T-helper 2 cell (primary cell): ENCODE measurements around the gene CLCN3.
"Not testable (repeated sequence)": the region's sequence is repeated elsewhere in the genome, so short reads cannot be mapped to it uniquely, and the experiment has no call there.

Source experiments
- DNase-seq, 5 experiments: peaks; one replicate each; pipeline versions ENCODE4 v3.0.0 to v3.0.0-alpha.2; 2012 to 2022
- total RNA-seq, 2 donors: gene quantifications; one replicate each; lab custom pipeline; 2026; lab: John Stamatoyannopoulos, UW

Gene CLCN3
- 29.6 to 55.6 reads per million in 2 donors for total RNA-seq

DNA sequence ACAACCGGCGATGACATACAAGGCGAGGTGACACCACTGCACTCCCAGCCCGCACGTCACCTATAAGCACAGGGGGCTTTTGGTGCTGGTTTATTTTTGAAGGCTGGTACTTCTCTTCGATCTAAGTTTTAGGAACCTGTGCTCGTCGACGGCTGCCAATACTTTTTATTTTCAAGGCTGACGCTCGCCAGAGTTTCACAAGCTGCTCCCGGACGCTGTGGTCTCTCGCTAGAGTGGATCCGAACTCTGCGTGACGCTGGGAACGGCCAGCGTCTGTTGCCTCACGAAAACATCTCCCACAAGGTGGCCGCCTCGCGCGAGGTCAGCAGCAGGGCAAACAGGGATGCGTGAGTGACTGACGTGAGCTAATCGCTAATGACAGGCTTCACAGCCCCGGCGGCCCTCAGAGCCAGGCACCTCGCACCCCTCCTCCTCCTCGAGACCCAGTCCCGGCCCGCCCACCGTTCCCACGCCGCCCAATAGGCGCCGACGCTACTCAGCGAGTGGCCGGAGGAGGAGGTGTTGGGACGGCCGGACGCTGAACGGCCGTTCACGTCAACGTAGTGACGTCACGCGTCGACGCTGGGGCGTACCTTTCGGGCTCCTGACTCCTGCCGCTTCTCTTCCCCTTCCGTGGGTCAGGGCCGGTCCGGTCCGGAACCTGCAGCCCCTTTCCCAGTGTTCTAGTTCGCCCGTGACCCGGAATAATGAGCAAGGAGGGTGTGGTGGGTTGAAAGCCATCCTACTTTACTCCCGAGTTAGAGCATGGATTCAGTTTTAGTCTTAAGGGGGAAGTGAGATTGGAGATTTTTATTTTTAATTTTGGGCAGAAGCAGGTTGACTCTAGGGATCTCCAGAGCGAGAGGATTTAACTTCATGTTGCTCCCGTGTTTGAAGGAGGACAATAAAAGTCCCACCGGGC is at the start of gene CLCN3:
Gene CLCN3 (plus strand): TSS at position 621 of the 922 bp plus-strand sequence. CDS start 15,351 bp downstream, outside the sequence.
- peak; percentile 62 to 97 (median 79) for DNase-seq

DNA sequence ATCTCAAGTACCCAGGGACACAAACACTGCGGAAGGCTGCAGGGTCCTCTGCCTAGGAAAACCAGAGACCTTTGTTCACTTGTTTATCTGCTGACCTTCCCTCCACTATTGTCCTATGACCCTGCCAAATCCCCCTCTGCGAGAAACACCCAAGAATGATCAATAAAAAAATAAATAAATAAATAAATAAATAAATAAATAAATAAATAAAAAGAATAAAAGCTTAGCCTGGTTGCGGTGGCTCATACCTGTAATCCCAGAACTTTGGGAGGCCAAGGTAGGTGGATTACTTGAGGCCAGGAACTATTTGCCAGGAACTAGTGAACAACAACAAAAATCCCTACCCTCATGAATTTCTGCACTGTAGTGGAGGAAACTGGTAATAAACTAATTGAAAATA is 49.4 kb upstream of the CLCN3 start:
- not testable (repeated sequence) for DNase-seq

DNA sequence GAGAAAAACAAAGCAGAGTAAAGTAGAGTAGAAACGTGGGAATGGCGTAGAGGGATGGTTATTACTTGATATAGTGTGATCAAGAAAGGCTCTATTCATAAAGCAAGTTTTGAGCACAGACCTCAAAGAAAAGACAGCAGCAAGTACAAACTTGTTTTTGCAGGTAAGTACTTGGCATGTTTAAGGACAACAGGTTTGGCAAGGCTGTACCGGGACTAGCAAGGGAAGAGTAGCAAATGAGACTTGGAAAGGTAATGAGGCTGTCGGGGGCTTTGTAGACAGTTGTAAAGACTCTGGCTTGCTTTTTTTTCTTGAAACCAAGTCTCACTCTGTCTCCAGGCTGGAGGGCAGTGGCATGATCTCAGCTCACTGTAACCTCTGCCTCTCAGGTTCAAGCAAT is 48.9 kb upstream of the CLCN3 start:
- no peak for DNase-seq

GRCh38 chr4:169573889-169574288 is 46.5 kb upstream of the CLCN3 start:
- peak in 1 of 5 experiments; percentile 6 for DNase-seq

- DNase-seq = peak in 1 of 5 experiments; percentile 65
Measured at GRCh38 chr4:169582203-169582602, 38.2 kb upstream of the CLCN3 start.

- DNase-seq = no peak
Measured at GRCh38 chr4:169582706-169583105, 37.7 kb upstream of the CLCN3 start.

GRCh38 chr4:169583563-169583962 is 36.8 kb upstream of the CLCN3 start:
- no peak for DNase-seq

DNA sequence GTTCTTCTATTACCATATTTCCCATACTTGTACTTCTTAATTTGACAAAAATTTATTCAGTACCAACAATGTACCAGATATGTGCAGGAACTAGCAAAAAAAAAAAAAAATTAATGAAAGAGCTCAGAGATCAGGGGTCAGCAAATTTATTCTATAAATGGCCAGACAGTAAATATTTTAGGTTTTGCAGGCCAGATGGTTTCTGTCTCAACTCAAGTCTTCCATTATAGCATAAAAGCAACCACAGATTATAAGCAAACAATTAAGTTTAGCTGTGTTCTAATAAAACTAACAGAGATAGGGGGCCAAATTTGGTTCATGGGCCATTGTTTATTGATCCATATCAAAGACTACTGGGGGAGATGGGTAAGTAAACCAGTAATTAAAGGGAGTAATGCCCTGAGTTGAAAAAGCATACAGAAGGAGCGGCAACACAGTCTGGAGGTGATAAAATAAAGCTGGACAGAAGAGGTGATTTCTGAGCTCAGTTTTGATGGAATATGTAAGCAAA is 27.3 kb upstream of the CLCN3 start:
- no peak for DNase-seq

GRCh38 chr4:169594560-169595195 is 25.7 kb upstream of the CLCN3 start:
- no peak for DNase-seq

- peak in 1 of 5 experiments; percentile 21 for DNase-seq
Measured at GRCh38 chr4:169601016-169601771, 19.2 kb upstream of the CLCN3 start.

- no peak for DNase-seq
Measured at GRCh38 chr4:169603312-169603711, 17.1 kb upstream of the CLCN3 start.

DNA sequence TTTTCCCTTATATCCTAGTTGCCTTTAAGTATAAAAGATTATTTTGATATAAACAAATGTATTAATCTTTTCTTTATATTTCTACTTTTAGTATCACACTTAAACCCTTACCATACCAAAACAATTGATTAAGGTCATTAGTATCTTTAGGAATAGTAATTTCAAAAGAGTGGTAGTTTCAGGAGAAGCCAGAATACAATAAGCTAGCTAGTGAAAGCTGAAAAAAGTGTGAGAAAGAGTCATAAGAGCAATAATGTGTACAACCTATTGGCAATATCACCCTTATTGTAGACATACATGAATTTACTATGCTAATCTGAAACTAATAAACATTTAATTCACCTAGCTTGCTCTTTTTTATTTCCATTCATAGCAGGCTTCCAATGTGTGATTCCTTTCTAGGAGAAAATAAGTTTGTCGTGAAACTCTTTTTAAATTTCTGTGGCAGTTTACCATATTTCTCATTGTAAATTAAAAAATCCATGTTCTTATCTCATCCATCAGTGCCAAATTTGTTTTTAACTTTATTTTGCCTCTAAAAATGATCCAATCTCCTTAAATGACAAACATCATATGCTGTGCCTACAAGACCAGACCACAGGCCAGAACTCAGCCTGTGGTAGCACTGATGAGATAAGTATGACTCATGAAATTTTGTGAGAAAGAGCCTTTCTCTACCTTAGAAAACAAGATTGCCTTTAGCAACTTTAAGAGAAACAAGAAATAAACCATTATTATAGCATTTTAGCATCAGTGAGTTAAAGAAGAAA is 16.1 kb upstream of the CLCN3 start:
- peak in 1 of 5 experiments; percentile 88 for DNase-seq

GRCh38 chr4:169604903-169605331 is 15.5 kb upstream of the CLCN3 start:
- DNase-seq = no peak

- no peak for DNase-seq
Measured at GRCh38 chr4:169611157-169611556, 9.2 kb upstream of the CLCN3 start.

DNA sequence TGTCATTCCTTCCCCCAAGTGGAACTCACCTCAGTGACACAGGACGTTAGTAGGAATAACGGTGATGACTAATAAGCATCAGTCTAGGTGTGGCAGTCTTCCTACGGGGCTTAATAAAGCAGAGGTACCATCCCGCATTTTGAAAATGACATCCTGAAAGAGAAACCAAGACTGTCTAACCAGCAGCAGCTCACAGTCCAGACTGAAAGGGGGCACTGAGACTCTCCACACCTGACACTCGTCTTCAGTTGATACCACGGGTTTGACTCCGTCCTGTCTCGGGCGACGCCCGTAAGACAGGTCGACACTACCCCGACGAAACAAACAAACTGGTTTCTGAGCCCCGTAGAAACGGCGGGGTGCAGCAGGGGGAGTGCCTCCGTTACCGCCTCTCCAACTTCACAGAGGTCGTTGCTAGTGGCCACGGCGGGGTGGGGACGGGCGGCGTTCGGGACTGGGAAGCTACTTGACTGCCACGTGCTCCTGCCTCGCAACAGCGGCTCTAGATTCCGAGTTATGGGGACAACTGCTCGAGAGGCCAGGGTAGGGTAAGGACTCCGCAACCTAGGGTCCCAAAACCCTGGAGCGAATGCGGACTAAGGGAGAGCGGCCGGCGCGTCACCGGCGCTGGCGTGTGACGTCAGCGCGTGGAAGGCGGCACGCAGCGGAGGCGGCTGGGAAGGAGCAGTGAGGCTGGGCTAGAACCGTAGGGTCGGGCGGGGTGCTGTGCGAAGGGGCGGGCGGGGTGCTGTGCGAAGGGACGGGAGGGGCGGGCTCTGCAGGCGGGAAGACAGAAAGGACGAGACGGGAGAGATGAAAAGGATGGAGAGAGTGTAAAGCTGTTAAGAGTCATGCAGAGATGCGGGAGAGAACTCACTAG is 8.1 kb upstream of the CLCN3 start, which contains the start of gene NEK1:
Gene NEK1 (minus strand): TSS at position 593 of the 880 bp plus-strand sequence. CDS start 9,953 bp downstream, outside the sequence.
- DNase-seq = peak; percentile 80 to 96 (median 84)

GRCh38 chr4:169612871-169613859 is 7.2 kb upstream of the CLCN3 start:
- peak; percentile 32 to 81 (median 59) for DNase-seq

DNA sequence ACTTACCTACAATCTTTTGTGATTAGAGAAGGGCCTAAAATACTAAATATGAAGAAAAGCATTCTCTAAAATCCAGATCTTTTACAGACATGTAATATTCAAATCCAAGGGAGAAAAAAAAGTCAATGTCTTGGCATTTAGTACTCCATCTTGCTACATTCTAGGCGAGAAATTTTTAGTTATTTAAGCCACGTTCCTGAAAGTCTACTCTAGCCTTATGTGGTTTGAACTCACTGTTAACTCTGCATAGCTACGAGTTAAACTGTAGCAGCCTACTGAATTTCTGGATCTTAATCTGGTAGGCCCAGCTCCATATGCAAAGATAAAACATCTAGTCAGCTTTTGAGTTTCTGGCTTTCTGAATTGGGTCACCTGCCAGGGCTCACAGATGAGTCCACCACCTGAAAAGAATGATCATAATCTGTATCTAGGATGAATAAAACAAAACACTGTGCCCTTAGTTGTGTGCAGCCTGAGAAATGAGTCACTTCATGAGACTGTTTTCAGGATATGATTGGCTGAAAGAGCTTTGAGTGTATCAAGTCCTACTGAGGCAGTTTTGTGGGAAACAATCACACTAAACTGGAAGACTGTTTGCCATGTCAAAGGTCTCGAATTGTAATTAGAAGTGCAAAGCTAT is 4.8 kb upstream of the CLCN3 start:
- DNase-seq = peak in 1 of 5 experiments; percentile 83

GRCh38 chr4:169616846-169617245 is 3.5 kb upstream of the CLCN3 start:
- no peak for DNase-seq

DNA sequence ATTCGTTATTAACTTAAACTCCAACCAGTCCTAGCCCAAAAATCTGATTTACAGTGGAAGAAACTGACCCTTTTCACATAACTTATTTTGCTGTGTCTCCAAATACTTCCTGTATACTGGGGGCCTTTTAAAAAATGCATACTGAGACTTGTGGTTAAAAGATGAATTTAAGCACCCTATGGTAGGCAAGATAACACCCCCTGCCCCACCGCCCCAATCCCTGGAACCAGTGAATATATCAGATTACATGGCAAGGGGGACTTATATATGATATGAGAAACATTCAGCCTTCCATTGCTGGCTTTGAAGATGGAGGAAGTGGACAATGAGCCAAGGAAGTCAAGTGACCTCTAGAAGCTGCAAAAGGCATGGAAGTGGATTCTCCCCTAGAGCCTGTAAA is 3.1 kb upstream of the CLCN3 start:
- DNase-seq = no peak
